Measurements from ENCODE around the gene OSBP. TPM values are rescaled to one million over a fixed set of nuclear protein-coding genes. Genes with fewer than 3 reads are reported as not detected.

The OSBP gene
- total and polyA plus RNA-seq, 2 experiments from 2014 or later, result 11.0 to 39.3 TPM

- H2AFZ ChIP-seq, result no peak overlapping the region
- no peak overlapping the region for H3K4me2 ChIP-seq
- H3K9me2 ChIP-seq (ENCODE audit: insufficient read depth), result no peaks in the 10 kb centered on the region
- H3K27me3 ChIP-seq (ENCODE audit: insufficient read depth), result no peaks in the 10 kb centered on the region
- Mint-ChIP-seq H3K27me3 (ENCODE audit: insufficient read depth, low read depth, poor library complexity) (no peaks in the 10 kb centered on the region), H3K4me3 (no peak overlapping the region), H3K9me3 (no peaks in the 10 kb centered on the region), H3K27ac (no peak overlapping the region), H3K36me3 (ENCODE audit: low read depth) (peaks cover 50% of the 10 kb centered on the region), H3K4me1 (peaks cover 12% of the 10 kb centered on the region)
- TF ChIP-seq EZH2phosphoT487 (IDR thresholded peaks at IDR 0.05; ENCODE audit: unreplicated experiment) (no peak), CREB1 (CRISPR knock-in tag; IDR thresholded peaks at IDR 0.05; ENCODE audit: low read depth) (no peak), ZNF331 (CRISPR knock-in tag; IDR thresholded peaks at IDR 0.05; ENCODE audit: low read depth) (no peak), NANOG (IDR thresholded peaks at IDR 0.05; ENCODE audit: borderline replicate concordance) (no peak), REST (IDR thresholded peaks at IDR 0.05; ENCODE audit: unreplicated experiment) (no peak), CTCF (conservative IDR thresholded peaks at IDR 0.05; ENCODE audit: low read depth in 2 of 2) (no peak), ETS1 (IDR thresholded peaks at IDR 0.05) (no peak), EZH2 (IDR thresholded peaks at IDR 0.05; ENCODE audit: low read depth, unreplicated experiment) (no peak), ZNF462 (CRISPR knock-in tag; IDR thresholded peaks at IDR 0.05) (no peak), POLR2AphosphoS5 (IDR thresholded peaks at IDR 0.05; ENCODE audit: low read depth) (no peak), STAT1 (IDR thresholded peaks at IDR 0.05; ENCODE audit: unreplicated experiment) (no peak), JUNB (IDR thresholded peaks at IDR 0.05; ENCODE audit: unreplicated experiment) (no peak), ZNF114 (CRISPR knock-in tag; IDR thresholded peaks at IDR 0.05) (no peak)
- DNase-seq (ENCODE audit: low spot score), result no peak
- H3K36me3 ChIP-seq (ENCODE audit: insufficient read depth), result peaks cover 39% of the 10 kb centered on the region
- H3K27ac ChIP-seq (ENCODE audit: low read depth), result no peak overlapping the region
- peaks cover 8% of the 10 kb centered on the region for H3K4me1 ChIP-seq (ENCODE audit: insufficient read depth)
- peaks cover 32% of the 10 kb centered on the region for H4K20me1 ChIP-seq (replicated peaks; ENCODE audit: insufficient read depth)
- no peak for ATAC-seq
- no peak overlapping the region for H3K4me3 ChIP-seq
- H3F3A ChIP-seq (replicated peaks; ENCODE audit: low read depth), result no peaks in the 10 kb centered on the region
- peaks cover 56% of the 10 kb centered on the region for H3K79me2 ChIP-seq (replicated peaks; ENCODE audit: insufficient read depth)
Measured at GRCh38 chr11:59610289-59610688, 5.3 kb downstream of the OSBP start.
